SK-N-MC (cell line): Measurements from ENCODE around the gene ATXN7L2.

ENCODE experiments used
- DNase-seq: peaks from one replicate; pipeline ENCODE4 v3.0.0-alpha.2; 2011; ENCODE audit warnings: low read depth, low spot score
- H3K27ac ChIP-seq: fragments of 200-600 bp; sonication (generic); 2 replicates; pipeline ENCODE4 v1.5.1; 2016; ENCODE audit warnings: mixed run types
- H3K36me3 ChIP-seq: fragments of 200-600 bp; sonication (generic); 2 replicates; pipeline ENCODE4 v1.6.1; 2017; ENCODE audit warnings: antibody characterized with exemption, low read length, mixed read lengths; ENCODE audit not compliant: insufficient read depth
- H3K4me3 ChIP-seq: fragments of 200-600 bp; sonication (generic); 2 replicates; pipeline ENCODE4 v1.5.1; 2016
- H3K9ac ChIP-seq: fragments of 200-600 bp; sonication (generic); 2 replicates; pipeline ENCODE4 v1.8.0; 2017; ENCODE audit warnings: mixed run types, mixed read lengths; ENCODE audit not compliant: insufficient read length
- H3K9me3 ChIP-seq: fragments of 200-600 bp; sonication (generic); 2 replicates; pipeline ENCODE4 v1.6.1; 2017; ENCODE audit warnings: low read depth, mild to moderate bottlenecking, antibody characterized with exemption, low read length, moderate library complexity, mixed read lengths
- EZH2 ChIP-seq: fragments of 200-600 bp; sonication (generic); IDR thresholded peaks from one replicate; pipeline ENCODE4 v1.6.1; 2017; ENCODE audit warnings: antibody characterized with exemption
- FOXP2 ChIP-seq: optimal IDR thresholded peaks from 2 replicates; pipeline ENCODE3; 2011; ENCODE audit warnings: mild to moderate bottlenecking, moderate library complexity; ENCODE audit not compliant: insufficient read depth; ENCODE audit errors: extremely low read length, control extremely low read depth
- POLR2AphosphoS5 ChIP-seq: IDR thresholded peaks from 2 replicates; pipeline ENCODE4 v1.6.1; 2012; ENCODE audit warnings: mild to moderate bottlenecking, low read depth, low read length, borderline replicate concordance

ATXN7L2 gene

GRCh38 chr1:109447524-109447923, 36.2 kb upstream of the ATXN7L2 start:
- TF ChIP-seq POLR2AphosphoS5 (no peak), EZH2 (no peak), FOXP2 (no peak)
- no peak overlapping the region for H3K4me3 ChIP-seq
- DNase-seq = no peak

DNA sequence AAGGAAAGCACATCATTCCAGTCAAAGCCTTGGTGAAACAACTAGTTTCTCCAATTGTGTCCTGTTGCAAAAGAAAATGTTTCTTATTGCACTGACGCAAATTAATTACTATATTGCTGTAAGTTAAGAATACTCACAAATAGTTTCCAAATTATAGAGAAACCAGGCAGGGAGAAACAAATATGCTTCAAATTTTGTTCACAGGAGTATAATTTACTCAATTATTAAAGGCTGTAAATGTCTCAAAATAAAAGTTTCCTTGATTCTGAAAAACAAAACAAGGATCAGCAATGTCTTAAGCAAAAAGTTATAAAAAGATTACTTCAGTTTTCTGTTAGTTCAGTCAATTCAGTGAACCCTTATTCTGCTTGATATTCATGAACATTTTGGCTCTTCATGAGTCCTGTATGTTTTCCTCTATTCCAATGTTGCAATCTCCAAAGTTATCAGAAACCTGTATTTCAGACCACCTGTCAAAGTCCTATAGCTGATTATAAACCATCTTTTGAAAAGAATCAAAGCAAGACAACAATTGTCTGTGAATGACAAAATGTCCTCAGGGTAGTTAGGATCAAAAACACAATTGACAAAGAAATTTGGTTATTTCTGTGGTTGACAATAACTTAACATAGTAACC, 29.1 kb upstream of the ATXN7L2 start:
- TF ChIP-seq EZH2 (no peak), FOXP2 (no peak), POLR2AphosphoS5 (no peak)
- Histone ChIP-seq H3K27ac (no peak overlapping the region), H3K4me3 (no peak overlapping the region), H3K36me3 (no peaks in the 10 kb centered on the region), H3K9ac (no peak overlapping the region), H3K9me3 (no peaks in the 10 kb centered on the region)
- DNase-seq = no peak

More at GRCh38 chr1:109447524-109447923, 36.2 kb upstream of the ATXN7L2 start:
- H3K9me3 ChIP-seq = no peaks in the 10 kb centered on the region
- H3K9ac ChIP-seq = no peak overlapping the region
- H3K27ac ChIP-seq = no peak overlapping the region
- no peaks in the 10 kb centered on the region for H3K36me3 ChIP-seq

GRCh38 chr1:109457819-109458218, 25.9 kb upstream of the ATXN7L2 start:
- TF ChIP-seq EZH2 = no peak
- no peak for TF ChIP-seq FOXP2
- TF ChIP-seq POLR2AphosphoS5 = no peak
- no peak for DNase-seq
- H3K4me3 ChIP-seq = no peak overlapping the region
- no peaks in the 10 kb centered on the region for H3K9me3 ChIP-seq
- H3K9ac ChIP-seq = no peak overlapping the region
- H3K27ac ChIP-seq = no peak overlapping the region
- H3K36me3 ChIP-seq = no peaks in the 10 kb centered on the region

- Histone ChIP-seq H3K9ac (no peak overlapping the region), H3K4me3 (peak overlapping the region; percentile 81), H3K36me3 (no peaks in the 10 kb centered on the region), H3K27ac (no peak overlapping the region), H3K9me3 (no peaks in the 10 kb centered on the region)
- DNase-seq = no peak
- no peak for TF ChIP-seq POLR2AphosphoS5
- no peak for TF ChIP-seq EZH2
- TF ChIP-seq FOXP2 = no peak
These were observed 17.6 kb upstream of the ATXN7L2 start for GRCh38 chr1:109466125-109466451.

- Histone ChIP-seq H3K36me3 (no peaks in the 10 kb centered on the region), H3K9ac (no peak within 1 kb of the TSS), H3K4me3 (peak within 1 kb of the TSS; percentile 81), H3K9me3 (no peaks in the 10 kb centered on the region), H3K27ac (no peak within 1 kb of the TSS)
- DNase-seq = no peak
- TF ChIP-seq POLR2AphosphoS5 (no peak), EZH2 (peak; percentile 93)
These were observed 17.0 kb upstream of the ATXN7L2 start, which contains the start of gene SYPL2 for GRCh38 chr1:109466452-109467300. SYPL2 (plus strand) TSS chr1:109466546; CDS start chr1:109466844, 298 bp downstream.

DNA sequence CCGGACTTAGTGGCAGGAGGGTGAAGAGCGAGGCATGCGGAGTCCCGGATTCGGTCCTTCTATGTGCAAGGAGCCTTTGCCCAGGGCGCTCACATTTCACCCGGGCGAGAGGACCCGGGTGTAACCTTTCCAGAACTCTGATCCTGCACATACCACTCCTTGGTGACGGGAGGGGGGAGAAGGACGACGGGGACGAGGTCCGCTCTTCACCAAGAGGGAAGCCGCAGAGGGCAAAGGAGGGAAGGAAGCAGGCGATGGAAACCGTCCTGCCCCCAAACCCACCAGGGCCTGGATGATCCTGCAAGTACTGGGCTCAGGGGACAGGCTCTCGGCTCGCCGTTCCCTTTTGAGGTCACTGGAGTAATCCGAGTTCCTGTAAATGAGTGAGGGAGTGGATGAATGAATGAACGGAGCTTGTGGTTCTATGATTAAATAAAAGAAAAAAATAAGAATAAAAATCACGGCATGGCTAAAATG, 16.4 kb upstream of the ATXN7L2 start:
- no peak for DNase-seq
- H3K27ac ChIP-seq = no peak overlapping the region
- H3K36me3 ChIP-seq = no peaks in the 10 kb centered on the region
- TF ChIP-seq POLR2AphosphoS5 (no peak), FOXP2 (no peak), EZH2 (no peak)
- H3K9me3 ChIP-seq = no peaks in the 10 kb centered on the region
- no peak overlapping the region for H3K9ac ChIP-seq
- H3K4me3 ChIP-seq = no peak overlapping the region

DNA sequence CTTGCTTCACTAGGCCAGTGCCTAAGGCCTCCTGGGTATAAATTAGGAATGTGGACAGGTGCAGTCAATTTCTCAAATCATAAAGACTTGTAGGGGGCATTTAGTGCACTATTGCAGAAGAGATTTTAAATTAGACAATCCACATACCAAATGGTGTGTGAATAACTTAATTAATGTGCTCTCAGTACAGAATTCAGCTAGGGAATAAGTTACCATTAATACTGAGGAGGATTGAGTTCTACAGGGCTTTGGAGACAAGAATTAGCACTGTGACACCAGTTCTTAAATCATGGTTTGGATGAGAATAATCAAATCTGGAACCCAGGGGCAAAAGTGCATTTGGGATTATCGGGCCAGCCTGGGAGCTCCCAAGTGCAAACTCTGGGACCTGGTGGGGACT, 15.6 kb upstream of the ATXN7L2 start:
- no peak overlapping the region for H3K4me3 ChIP-seq
- no peak for TF ChIP-seq FOXP2
- TF ChIP-seq POLR2AphosphoS5 = no peak
- no peak for TF ChIP-seq EZH2
- no peaks in the 10 kb centered on the region for H3K36me3 ChIP-seq
- no peaks in the 10 kb centered on the region for H3K9me3 ChIP-seq
- no peak overlapping the region for H3K9ac ChIP-seq
- H3K27ac ChIP-seq = no peak overlapping the region
- no peak for DNase-seq

GRCh38 chr1:109468903-109469302, 14.8 kb upstream of the ATXN7L2 start:
- TF ChIP-seq FOXP2 (no peak), EZH2 (no peak), POLR2AphosphoS5 (no peak)
- H3K4me3 ChIP-seq = no peak overlapping the region
- H3K36me3 ChIP-seq = no peaks in the 10 kb centered on the region
- no peak for DNase-seq
- no peak overlapping the region for H3K9ac ChIP-seq
- H3K9me3 ChIP-seq = no peaks in the 10 kb centered on the region
- no peak overlapping the region for H3K27ac ChIP-seq
